NCI-H1092 treated with DMSO at 0.1 percent for 48 hours (cell line): ENCODE data around the gene S100A7.
A peak's percentile ranks its signal among the peaks of the same experiment; 100 is the strongest.
"Not testable (repeated sequence)": the region's sequence is repeated elsewhere in the genome, so short reads cannot be mapped to it uniquely, and the experiment has no call there.

Source experiments
- DNase-seq: peaks from one replicate; lab custom pipeline; 2025; lab: John Stamatoyannopoulos, UW

The S100A7 gene

DNA sequence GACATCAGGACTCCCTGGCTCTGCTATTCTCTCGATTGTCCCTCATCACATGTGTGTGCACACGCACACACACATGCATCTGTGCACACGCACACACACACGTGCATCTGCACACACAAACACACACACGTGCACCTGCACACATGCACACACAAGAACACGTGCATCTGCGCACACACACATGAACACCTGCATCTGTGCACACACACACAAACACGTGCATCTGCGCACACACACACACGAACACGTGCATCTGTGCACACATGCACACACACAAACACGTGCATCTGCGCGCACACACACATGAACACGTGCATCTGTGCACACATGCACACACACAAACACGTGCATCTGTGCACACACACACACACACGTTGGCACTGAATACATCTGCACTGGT lies 29.4 kb downstream of the S100A7 start:
- no peak for DNase-seq

DNA sequence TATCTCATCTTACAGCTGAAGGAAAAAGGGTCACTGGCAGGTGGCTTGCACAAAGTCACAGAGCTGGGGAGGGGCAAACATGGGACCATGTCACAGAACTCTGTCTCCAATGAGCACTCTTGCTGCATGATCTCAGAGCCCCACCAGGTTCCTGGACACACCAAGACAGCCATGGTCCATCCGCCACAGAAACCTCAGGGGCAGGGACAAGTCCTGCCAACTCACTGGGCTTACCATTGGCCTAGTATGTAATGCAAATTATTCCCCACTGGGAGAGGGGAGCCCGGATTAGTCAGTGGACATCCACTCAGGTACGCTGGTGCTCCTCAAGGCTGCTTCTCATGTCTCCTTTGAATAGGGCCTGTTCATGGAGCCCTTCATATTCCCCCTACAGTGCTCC lies 29.9 kb downstream of the S100A7 start:
- DNase-seq: no peak

GRCh38 chr1:153430166-153430553 lies 30.3 kb downstream of the S100A7 start:
- DNase-seq: no peak

- no peak for DNase-seq
Observed at GRCh38 chr1:153429266-153430165, 30.9 kb downstream of the S100A7 start.

GRCh38 chr1:153428791-153429190 lies 31.7 kb downstream of the S100A7 start:
- peak; percentile 48 for DNase-seq

- DNase-seq: no peak
Observed at GRCh38 chr1:153428073-153428638, 32.3 kb downstream of the S100A7 start.

DNA sequence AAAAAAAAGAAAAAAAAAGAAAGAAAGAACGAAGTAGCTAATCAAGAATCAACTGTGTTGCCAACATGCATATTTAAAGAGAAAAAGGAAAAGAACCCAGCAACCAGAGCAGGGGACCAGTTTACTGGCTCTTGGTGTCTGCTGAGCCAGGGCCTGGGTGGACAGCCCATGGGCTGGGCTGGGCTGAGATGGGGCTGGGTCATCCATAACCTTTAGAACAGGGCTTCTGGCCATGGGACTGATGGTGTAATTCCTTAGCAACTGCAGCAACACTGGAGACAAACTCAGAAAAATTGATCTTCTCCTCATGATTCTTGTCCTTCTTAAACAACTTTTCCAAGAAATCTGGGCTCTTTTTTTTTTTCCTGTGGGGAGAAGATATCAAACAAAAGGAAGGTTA lies 33.6 kb downstream of the S100A7 start:
- DNase-seq: no peak

DNA sequence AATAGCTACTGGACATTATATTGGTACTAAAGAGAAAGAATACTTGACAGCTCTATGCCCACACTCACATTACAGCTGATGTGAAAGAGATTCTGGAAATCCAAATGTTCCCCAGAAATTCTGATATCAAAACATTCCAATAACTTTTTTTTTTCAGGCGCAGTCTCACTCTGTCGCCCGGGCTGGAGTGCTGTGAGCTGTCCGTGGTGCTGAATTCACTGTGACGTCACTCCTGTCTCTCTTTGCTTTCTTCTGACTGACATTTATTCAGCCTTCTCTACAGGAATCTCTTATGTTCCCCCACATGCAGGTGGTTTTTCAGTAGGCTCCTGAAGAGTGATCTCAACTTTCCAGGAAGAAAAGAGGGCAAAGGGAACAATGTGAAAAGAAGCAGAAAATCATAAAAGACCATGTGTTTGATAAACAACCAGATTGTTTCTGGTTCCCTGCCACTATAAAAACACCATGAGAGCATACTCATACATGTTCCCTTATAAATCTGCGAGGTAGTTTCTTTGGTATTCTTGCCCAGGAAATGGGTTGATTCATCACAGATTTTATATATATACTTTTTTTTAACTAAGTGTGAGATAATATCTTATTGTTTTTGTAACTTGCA lies 37.9 kb downstream of the S100A7 start:
- DNase-seq: no peak

GRCh38 chr1:153420306-153420705 lies 40.1 kb downstream of the S100A7 start:
- DNase-seq: no peak

DNA sequence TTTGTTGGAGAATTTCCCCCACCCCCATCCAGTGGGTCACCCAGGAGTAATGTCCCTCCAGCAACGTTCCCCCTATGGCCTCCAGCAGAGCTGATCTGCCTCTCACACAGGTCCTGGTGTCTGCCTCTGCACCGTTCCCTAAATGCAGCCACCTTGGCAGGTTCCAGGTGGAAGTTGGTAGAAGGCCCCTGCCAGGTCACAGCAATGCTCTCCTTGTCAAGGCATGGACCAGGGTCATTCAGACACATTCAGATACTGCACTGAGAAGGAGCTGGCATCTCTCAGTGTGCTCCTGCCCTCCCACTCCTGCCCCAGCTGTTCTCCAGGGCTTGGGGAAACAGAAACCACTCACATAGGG lies 41.0 kb downstream of the S100A7 start:
- DNase-seq: not testable (repeated sequence)

DNA sequence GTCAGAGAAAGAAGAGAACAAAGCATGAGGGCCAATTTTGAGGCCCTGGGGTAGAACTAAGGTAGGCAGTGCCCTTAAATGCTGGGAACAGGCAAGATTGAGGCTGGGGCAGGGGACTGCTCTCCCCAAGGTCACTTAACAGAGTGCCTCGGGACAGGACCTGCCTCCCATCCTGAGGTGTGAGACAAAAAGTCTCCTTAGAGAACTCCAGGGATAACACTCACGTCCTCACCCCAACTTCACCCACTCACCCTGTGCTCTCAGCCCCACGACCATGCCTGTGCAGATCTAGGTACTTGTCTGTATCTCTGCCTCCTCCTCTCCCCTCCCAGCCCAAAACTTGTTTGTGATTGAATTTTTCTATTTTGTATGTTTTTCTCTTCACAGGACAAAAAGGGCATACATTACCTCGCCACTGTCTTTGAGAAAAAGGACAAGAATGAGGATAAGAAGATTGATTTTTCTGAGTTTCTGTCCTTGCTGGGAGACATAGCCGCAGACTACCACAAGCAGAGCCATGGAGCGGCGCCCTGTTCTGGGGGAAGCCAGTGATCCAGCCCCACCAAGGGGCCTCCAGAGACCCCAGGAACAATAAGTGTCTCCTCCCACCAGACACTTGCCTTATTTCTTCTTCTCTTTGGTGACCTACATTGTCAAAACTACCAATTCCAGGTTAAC lies 41.6 kb downstream of the S100A7 start:
- not testable (repeated sequence) for DNase-seq

- no peak for DNase-seq
Observed at GRCh38 chr1:153417136-153417888, 43.1 kb downstream of the S100A7 start.

DNA sequence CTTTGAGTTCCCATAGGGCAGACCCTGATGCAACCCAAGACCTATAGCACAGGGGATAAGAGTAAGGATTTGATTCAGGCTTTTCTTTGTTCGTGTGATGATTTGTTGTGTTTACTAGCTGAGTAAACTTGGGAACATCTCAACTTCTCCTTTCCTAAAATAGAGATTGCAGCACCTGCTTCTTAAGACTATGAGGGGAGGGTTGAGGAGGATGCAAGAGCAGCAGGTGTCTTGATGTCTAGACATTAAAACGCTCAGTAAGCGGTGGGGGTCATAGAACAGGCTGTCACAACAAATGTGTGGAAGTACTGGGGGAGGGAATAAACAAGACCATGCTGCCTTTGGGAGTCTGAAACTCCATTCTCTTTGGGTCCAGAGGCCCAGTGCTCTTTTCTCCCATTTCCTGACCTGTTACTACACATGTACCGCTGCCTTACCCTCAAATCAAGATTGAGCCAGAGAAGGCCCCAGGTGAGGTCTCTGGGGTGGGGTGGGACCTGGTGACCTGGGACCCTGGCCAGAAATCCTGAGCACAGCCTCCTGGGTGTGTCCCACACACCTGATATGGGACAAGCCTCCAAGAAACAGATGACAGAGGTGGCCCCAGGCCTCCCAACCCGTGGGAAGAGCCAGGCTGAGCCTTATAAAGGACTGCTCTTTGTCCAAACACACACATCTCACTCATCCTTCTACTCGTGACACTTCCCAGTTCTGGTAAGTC lies 44.4 kb downstream of the S100A7 start, which contains the start of gene S100A7A:
Gene S100A7A (plus strand): TSS at position 671 of the 721 bp plus-strand sequence. CDS start 1,563 bp downstream, outside the sequence.
- no peak for DNase-seq

- not testable (repeated sequence) for DNase-seq
Observed at GRCh38 chr1:153413961-153414360, 46.5 kb downstream of the S100A7 start.
